Measurements from ENCODE around the gene COL15A1.

Gene COL15A1

DNA sequence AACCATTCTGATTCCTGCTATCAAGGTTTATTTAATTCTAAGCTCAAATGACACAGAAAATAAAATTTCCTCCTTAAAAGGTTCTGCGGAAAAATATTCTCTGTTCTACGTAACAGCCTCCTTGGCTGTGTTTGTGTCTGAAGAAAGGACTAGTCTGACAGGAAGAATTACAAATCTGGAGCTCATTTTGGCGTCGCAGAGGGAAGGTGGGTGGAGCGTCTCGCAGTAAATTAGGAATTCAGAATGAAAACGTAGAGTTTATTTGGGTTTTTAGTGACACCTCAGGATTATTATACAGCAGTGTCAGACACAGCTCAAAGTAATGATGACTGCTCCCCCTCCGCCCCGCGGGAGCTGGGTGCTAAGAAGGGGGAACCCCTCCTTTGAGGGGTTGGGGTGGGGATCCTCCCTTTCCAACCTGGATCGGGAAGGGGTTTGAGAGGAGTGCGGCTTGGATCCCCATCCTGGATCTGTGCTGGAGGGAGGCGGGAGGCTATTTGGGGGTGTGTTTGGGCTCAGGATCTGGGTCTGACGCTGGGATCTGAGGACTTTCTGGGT is 160.3 kb downstream of the COL15A1 start:
- TF ChIP-seq, protein P1, sequence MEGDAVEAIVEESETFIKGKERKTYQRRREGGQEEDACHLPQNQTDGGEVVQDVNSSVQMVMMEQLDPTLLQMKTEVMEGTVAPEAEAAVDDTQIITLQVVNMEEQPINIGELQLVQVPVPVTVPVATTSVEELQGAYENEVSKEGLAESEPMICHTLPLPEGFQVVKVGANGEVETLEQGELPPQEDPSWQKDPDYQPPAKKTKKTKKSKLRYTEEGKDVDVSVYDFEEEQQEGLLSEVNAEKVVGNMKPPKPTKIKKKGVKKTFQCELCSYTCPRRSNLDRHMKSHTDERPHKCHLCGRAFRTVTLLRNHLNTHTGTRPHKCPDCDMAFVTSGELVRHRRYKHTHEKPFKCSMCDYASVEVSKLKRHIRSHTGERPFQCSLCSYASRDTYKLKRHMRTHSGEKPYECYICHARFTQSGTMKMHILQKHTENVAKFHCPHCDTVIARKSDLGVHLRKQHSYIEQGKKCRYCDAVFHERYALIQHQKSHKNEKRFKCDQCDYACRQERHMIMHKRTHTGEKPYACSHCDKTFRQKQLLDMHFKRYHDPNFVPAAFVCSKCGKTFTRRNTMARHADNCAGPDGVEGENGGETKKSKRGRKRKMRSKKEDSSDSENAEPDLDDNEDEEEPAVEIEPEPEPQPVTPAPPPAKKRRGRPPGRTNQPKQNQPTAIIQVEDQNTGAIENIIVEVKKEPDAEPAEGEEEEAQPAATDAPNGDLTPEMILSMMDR (IDR thresholded peaks at IDR 0.05; ENCODE audit: borderline replicate concordance, insufficient read depth, low read depth, low read length) = no peak
- H3K4me3 ChIP-seq (ENCODE audit: low read depth, low read length) = peak overlapping the region; percentile 74

DNA sequence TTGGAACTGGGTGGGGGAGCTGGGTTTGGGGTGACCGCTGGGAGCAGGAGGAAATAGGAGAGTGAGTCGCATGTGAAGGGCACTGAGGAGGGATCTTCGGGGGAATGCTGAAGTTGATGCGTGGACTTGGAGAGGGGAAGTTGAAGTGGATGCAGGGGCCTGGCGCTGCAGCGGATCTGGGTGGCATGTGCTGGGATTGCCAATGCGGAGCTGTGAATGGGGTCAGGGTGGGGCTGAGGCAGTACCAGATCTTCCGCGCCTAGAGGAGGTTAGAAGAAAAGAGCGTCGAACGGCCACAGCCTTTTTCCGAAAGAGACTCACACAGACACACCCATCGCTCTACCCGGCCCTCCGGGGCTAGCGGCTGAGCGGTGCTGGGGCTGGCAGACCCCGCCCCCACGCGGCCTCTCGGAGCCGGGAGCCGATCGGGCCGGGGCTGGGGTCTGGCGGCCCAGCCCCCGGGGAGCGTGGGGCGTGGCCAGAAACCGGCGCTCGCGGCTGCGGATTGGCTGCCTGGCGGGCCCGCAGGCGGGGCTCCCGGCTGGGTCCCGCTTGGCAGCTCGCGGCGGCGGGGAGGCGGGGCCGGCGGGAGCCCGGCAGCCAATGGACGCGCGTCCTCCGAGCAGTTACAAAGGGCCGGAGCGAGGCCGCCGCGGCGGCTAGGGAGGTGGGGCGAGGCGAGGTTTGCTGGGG is 160.9 kb downstream of the COL15A1 start, which contains the start of gene TGFBR1:
TGFBR1 (plus strand) TSS at position 655 of the 693 bp plus-strand sequence. CDS start 93 bp downstream, outside the sequence.
- TF ChIP-seq, protein P1 (IDR thresholded peaks at IDR 0.05; ENCODE audit: borderline replicate concordance, insufficient read depth, low read depth, low read length) = 0 out of 2 replicates have a peak, but pooled peaks have one; percentile 6

DNA sequence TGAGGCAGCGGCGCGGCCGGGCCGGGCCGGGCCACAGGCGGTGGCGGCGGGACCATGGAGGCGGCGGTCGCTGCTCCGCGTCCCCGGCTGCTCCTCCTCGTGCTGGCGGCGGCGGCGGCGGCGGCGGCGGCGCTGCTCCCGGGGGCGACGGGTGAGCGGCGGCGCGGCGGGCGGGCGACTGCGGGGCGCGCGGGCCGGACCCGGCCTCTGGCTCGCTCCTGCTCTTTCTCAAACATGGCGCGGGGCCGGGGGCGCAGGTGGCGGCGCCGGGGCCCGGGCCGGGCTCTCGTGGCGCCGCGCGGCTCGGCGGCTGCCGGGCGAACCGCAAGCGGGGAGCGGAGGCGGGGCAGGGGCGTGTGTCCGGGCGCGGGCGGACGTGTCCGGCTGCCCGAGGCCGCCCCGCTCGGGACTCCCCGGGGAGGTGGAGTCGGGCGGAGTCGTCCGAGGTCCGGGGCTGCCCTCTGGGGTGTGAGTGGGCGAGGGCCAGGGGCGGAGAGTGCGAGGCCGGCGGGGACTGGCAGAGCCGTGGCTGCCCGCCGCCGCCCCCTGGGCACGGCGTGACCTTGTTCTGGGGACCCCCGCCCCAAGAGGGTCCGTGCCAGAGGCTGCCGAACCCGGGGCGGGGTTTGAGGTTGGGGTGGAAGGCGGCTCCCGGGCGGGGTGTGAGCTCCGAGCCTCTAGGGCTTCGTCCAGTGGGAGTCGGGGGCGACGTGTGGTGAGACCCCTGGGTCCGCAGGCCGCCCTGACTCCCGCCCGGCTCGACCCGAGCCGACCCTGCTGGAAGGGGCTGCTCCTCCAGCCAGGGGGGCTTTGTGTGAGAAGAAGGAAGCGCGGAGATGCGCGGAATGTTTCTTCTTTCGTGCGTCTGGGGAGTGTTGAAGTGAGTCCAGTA is 161.7 kb downstream of the COL15A1 start:
- peak overlapping the region; percentile 91 for H3K4me3 ChIP-seq (ENCODE audit: low read depth, low read length)
- TF ChIP-seq, protein P1 (IDR thresholded peaks at IDR 0.05; ENCODE audit: borderline replicate concordance, insufficient read depth, low read depth, low read length) = no peak

More for the DNA sequence above, 160.9 kb downstream of the COL15A1 start, which contains the start of gene TGFBR1:
- peak within 1 kb of the TSS; percentile 91 for H3K4me3 ChIP-seq (ENCODE audit: low read depth, low read length)

DNA sequence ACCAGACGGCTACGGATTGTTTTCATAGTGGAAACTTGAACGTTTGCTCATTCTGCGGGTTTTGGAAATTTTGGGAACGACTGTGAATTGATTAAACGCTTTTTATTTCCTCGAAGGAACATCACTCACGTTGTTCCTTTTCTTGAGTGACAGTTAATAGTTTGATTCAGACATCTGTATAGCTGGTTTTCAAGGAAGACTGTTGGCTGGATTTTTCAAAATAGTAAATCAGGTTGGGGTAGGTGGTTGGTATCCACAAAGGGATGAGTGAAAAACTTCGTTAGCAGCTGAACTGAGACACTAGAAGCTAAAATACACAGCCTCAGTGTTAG is 162.3 kb downstream of the COL15A1 start:
- TF ChIP-seq, protein P1 (IDR thresholded peaks at IDR 0.05; ENCODE audit: borderline replicate concordance, insufficient read depth, low read depth, low read length) = no peak
- peak overlapping the region; percentile 91 for H3K4me3 ChIP-seq (ENCODE audit: low read depth, low read length)

DNA sequence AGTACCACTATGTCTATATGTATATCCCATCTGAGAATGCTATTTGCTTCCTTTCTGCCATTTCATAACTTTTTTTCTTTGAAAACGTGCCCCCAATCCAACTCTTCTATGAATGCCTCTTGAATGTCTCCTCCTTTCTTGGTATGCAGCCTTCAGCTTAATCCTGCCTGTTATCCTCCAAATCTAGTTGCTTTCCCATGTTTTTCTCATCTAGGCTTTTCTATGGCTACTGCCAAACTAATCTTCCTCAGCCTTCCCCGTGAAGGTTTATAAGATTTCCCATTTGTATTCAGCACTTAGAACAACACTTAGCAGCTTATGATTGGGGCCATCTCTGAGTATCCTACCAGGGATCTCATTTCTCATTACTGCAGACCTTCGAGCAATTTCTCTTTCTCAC is 163.7 kb downstream of the COL15A1 start:
- no peak overlapping the region for H3K4me3 ChIP-seq (ENCODE audit: low read depth, low read length)
- TF ChIP-seq, protein P1 (IDR thresholded peaks at IDR 0.05; ENCODE audit: borderline replicate concordance, insufficient read depth, low read depth, low read length) = no peak

DNA sequence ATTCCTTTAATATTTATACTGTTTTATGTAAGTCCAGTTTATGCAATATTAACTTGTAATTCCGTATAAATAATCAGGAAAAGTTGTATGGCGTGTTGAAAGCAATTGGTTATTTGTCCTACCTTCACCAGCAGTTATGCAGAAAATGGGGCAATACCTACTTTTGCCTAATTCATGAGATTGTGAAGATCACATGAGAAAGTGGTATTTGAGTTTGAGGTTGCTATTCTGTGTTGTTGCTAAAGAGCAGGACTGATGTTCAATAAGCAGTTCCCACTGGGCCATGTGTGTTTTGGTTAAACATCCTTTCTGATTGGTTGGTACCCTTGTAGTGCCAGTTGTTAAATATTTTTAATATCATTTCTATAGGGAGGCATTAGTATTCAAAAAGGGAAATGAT is 164.4 kb downstream of the COL15A1 start:
- H3K4me3 ChIP-seq (ENCODE audit: low read depth, low read length) = no peak overlapping the region
- TF ChIP-seq, protein P1 (IDR thresholded peaks at IDR 0.05; ENCODE audit: borderline replicate concordance, insufficient read depth, low read depth, low read length) = no peak
